AG09319 (cell line): ENCODE measurements around the gene CEP85.

Experiments used
- DNase-seq: peaks from one replicate; pipeline ENCODE4 v3.0.0-alpha.2; 2010; ENCODE audit warnings: low read depth; ENCODE audit errors: extremely low read depth
- CTCF ChIP-seq: IDR thresholded peaks from 2 replicates; pipeline ENCODE4 v1.5.1; 2011; ENCODE audit warnings: low read depth, mild to moderate bottlenecking, inconsistent platforms, low read length, moderate library complexity

CEP85 gene

GRCh38 chr1:26210147-26210870 lies 23.7 kb upstream of the CEP85 start:
- TF ChIP-seq CTCF: no peak
- DNase-seq: no peak

- DNase-seq: no peak
- no peak for TF ChIP-seq CTCF
Observed at GRCh38 chr1:26212726-26213125, 21.3 kb upstream of the CEP85 start.

- TF ChIP-seq CTCF: no peak
- no peak for DNase-seq
Observed at GRCh38 chr1:26213335-26213905, 20.6 kb upstream of the CEP85 start.

- no peak for DNase-seq
- no peak for TF ChIP-seq CTCF
Observed at GRCh38 chr1:26215246-26215645, 18.8 kb upstream of the CEP85 start.

GRCh38 chr1:26218906-26219494 lies 15.0 kb upstream of the CEP85 start:
- no peak for DNase-seq
- no peak for TF ChIP-seq CTCF

- no peak for TF ChIP-seq CTCF
- no peak for DNase-seq
Observed at GRCh38 chr1:26220199-26220912, 13.6 kb upstream of the CEP85 start.

GRCh38 chr1:26221094-26221493 lies 12.9 kb upstream of the CEP85 start:
- no peak for DNase-seq
- no peak for TF ChIP-seq CTCF
